HG03064 (cell line): Measurements from ENCODE around the gene MSMB.
"Not testable (repeated sequence)": the region's sequence is repeated elsewhere in the genome, so short reads cannot be mapped to it uniquely, and the experiment has no call there.

Experiments used
- ATAC-seq: cut with Tn5 transposase; IDR thresholded peaks from one replicate; pipeline ENCODE4 v1.9.1; 2021; ENCODE audit warnings: low read depth; ENCODE audit not compliant: unreplicated experiment

The MSMB gene, protein sequence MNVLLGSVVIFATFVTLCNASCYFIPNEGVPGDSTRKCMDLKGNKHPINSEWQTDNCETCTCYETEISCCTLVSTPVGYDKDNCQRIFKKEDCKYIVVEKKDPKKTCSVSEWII

GRCh38 chr10:46046261-46046660, at the start of gene MSMB:
Gene MSMB (minus strand): TSS chr10:46046269. CDS start chr10:46046237, 32 bp downstream.
- ATAC-seq, result no peak

DNA sequence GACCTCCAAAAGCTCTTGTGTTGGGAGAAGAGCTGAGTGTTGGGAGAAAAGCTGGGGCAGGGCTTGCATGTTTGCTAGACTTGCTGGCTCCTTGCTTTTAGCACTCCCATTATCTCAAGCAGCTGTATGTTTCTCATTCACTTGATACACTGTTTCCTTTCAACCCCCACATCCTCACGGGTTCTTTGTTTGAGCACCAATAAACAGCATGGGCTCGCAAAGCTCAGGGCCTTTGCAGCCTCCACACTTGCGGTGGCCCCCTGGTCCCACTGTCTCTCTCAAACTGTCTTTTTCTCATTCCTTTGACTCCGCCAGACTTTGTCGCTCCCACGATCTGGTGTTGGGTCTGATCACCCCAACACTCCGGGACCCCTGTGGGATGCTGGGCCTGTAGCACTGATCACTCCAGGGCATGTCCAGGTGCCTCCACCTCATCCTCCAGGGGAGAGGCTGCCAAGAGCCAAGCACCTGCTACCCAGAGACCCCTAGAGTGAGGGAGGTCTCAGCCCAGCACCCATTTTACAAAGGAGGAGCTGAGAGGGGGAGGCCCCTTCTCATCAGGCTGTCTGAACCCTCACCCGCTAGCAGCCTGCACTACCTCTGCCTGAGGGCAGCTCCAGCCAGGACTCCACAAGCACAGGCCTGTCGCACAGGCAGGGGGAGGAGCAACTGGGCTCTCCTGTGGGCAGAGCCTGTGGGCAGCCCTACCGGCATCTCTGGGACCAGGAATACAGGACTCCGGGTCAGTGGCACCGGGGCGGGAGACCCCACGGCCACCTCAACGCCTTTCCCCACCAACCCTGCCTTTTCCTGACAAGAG, 49.1 kb upstream of the MSMB start:
- ATAC-seq, result no peak

DNA sequence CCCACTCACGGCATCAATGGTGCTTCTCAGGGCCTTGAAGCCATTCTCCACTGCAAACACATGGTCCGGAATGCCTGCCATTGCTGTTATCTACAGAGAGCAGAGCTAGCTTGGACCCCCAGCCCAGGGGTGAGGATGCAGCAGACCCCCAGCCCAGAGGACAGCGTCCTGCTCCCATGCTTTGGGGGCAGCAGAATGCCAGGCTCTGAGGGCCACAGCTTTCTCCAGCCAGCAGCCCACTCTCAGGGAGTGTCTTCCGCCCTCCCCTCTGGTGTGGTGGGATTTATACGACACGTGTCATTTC, 48.1 kb upstream of the MSMB start:
- no peak for ATAC-seq

GRCh38 chr10:46093316-46094196, 47.5 kb upstream of the MSMB start:
- not testable (repeated sequence) for ATAC-seq

GRCh38 chr10:46092524-46093081, 46.5 kb upstream of the MSMB start:
- no peak for ATAC-seq

GRCh38 chr10:46091828-46092523, 45.9 kb upstream of the MSMB start:
- ATAC-seq, result no peak

DNA sequence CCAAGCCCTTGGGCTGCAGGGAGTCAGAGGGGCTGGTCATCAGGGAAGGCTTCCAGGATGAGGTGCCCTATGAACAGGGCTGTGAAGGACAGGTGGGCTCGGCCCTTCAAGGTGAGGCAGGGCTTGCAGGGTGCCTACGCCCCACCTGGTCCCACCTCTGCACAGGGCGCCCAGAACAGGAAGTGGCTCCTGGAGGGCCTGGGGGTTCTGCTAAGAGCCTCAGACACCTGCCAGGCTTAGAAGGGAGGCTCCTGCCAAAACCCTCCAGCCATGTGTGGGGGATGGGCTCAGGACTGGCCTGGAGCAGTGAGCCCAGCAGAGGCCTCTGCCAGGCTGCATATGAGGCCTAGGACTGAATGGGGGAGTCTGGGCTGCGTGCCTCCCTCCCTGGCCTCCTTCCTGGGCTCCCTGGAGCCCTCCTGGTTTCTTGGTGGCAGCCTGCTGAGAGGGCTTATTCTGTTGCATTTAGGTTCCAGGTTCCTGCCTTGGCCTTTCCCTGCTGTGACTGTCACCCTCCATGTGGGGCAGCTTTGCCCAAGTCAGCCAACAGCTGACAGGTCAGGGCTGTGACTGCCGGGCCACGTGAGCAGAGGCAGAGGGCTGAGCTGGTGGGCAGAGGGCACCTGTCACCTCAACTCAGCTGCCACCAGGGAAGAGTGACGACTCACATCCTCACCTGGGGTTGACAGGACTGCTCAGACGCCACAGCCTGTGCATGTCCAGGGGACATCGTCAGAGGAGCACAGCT, 45.2 kb upstream of the MSMB start:
- no peak for ATAC-seq

DNA sequence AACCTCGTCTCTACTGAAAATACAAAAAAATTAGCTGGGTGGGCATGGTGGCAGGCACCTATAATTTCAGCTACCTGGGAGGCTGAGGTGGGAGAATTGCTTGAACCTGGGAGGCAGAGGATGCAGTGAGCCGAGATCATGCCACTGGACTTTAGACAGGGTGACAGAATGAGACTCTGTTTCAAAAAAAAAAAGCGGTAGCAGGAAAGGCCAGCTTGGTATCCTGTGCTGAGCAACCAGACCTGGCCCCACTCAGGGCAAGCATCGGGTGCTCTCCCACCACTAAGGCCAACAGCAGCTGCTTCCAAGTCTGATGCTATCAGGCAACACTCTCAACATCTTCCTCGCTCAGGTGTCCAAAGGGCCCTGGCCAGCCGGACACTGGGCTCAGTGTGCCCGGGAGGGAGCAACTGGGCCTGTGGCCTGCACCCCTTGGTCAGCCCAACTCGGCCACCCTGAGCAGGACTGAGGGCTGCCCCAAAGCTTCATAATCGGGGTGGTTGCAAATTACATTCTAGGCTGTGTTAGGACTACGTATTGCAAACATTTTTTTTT, 44.3 kb upstream of the MSMB start:
- ATAC-seq, result no peak

DNA sequence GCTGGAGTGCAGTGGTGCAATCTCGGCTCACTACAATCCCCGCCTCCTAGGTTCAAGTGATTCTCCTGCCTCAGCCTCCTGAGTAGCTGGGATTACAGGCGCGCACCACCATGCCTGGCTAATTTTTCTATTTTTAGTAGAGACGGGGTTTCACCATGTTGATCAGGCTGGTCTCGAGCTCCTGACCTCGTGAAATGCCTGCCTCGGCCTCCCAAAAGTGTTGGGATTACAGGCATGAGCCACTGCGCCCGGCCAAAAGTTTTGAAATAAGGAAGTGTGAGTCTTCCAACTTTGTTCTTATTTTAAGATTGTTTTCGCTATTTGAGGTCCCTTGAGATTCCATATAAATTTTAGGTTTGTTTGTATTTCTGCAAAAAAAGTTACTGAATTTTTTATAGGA, 41.3 kb upstream of the MSMB start:
- not testable (repeated sequence) for ATAC-seq

DNA sequence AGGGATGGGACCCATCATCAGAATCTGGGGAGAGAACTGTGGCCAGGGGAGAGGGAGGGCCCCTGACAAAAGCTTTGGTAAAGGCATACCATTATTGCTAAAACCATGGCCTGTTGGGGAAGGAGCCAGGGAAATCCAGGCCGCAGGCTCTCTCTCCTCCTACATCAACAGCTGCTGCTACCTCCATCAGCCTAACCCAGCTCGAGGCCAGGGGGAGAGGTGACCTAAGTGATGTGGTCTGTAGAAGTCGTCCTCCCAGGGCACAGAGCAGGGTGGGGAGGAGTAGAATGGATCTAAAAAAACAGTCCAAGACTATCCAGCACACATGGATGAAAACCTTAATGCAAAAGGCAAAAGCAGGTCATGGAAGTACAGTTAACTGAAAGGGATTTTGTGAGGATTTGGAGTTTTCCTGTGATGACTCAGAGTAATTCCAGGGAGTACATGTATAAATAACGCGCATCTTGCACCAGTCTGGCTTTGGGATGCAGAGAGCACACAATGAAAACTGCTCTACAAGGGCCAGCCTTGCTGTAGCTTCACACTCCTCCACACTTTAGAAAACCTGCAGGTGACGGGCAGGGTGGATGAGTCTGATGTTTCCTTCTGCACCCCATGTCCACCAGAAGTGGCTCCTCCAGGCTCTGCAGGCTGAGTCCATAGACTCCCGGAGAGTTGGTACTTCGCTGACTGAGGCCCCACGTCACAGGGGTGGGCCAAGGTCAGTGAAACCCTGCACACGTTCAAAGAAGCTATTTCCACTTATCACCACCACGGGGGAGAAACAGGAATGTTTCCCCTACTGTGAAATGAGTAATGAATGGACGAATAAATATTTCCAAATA, 38.5 kb upstream of the MSMB start:
- no peak for ATAC-seq

DNA sequence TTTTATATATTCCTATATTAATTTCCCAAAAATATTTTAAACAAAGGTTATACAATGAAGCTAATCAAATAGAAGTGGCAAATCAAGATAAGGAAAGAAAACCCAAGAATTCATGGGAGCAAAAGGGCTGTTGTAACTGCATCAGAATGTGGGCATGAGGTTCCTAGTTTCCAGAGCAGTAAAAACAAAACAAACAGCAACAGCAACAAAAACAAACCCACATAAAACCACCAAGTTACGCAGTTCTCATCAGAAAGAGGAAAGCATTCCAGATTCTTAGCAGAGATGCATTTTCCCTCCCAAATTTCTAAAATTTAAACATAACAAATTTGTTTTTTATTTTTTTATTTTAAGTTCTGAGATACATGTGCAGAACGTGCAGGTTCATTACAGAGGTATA, 34.8 kb upstream of the MSMB start:
- no peak for ATAC-seq

DNA sequence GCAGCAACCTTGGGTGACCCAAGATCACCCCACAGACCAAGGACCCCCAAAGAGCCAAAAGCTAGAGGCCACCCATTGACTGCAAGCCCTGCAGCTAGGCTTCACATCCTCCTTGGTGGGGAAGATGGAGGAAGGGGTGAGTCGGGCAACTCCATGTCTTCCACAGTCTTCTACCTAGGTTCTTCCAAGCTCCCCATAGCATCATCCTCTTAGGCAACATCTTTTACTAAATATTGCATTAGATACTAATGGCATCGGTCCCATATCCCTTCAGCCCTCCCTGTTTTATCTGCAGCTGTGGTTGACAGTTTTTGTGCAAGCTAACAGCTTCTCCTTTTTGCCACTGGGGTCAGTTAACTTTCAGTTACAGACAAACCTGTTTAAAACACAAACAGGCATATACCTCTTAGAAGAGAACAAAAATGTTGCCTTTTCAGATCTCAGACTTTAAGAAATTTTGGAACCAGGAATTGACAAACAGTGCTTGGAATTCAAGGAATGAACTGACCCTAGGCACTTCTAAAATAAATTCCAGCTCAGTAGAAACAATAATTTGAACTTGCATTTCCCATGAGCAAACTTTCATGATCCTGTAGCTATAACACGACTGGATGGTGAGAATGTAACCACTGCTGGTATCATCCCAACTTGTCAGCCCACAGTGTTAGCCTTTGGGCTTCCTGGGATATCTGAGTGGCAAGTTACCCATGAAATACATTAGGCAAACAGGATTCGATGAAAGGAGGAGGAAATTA, 33.9 kb upstream of the MSMB start:
- no peak for ATAC-seq

- ATAC-seq, result no peak
Measured at GRCh38 chr10:46077731-46078413, 31.8 kb upstream of the MSMB start.

- no peak for ATAC-seq
Measured at GRCh38 chr10:46077141-46077554, 31.1 kb upstream of the MSMB start.

- ATAC-seq, result no peak
Measured at GRCh38 chr10:46075869-46076268, 29.8 kb upstream of the MSMB start.

DNA sequence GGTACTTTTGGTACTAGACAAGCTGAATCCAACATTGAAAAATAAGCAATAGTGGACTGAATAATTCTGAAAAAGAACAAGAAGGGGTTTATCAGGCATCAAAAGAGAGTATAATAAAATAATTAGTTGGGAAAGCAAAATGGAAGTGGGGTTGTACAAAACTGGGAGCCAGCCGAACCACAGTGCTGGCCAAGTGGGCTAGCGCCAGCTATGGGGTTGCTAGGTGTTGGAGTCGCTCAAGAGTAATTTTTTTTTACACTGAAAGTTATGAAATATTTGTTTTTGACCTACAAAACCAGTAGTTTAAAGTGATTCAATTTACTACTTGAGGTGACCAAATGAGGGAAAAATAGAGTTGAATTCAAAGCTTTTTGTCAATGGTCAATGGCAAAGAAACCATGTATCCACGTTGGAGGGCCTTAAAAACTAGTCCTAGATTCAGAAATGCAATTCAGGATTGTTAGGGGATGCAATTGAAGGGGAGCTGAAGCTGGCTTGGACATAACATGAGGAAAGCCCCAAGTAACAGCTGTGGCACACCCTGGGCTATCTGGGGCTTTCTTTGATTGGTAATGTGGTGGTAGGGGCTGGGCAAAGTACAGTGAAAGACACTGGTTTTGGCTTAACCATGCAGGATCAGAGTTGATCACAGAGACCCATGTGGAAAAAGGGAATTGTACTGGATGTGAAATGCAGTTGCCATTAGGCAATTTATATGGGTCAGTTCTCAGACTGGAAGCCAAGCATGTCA, 28.3 kb upstream of the MSMB start:
- no peak for ATAC-seq

DNA sequence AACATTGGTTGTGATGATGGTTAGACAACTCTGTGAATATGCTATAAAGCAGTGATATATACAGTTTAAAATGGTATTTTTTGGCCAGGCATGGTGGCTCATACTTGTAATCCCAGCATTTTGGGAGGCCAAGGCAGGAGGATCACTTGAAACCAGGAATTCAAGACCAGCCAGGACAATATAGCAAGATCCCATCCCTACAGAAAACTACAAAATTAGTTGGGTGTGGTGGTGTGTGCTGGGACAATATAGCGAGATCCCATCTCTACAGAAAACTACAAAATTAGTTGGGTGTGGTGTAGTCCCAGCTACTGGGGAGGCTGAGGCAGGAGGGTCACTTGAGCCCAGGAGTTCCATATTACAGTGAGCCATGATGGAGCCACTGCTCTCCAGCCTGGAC, 27.5 kb upstream of the MSMB start:
- no peak for ATAC-seq
